GM18868 (cell line): ENCODE measurements around the gene SUCLG2.

Experiments
- ATAC-seq: cut with Tn5 transposase; IDR thresholded peaks from one replicate; pipeline ENCODE4 v1.9.1; 2021; ENCODE audit warnings: mild to moderate bottlenecking, moderate library complexity; ENCODE audit not compliant: unreplicated experiment

The SUCLG2 gene

DNA sequence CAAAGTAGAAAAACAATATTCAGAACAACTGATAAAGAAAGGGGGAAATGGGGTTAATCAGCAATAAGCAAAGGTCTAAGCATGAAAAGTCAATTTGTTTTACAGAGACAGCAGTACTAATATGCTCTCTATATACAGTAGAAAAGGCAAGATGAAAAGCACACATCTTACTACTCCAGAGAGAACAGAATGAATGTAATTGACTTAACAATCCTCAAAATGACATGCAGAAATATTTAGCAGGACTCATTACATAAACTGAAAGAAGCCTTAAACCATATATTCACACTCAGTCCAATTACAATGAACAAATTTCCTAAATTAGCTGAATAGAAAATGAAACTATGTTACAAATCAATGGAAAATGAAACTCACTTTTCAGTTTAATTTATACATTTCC, 319.8 kb downstream of the SUCLG2 start:
- no peak for ATAC-seq

DNA sequence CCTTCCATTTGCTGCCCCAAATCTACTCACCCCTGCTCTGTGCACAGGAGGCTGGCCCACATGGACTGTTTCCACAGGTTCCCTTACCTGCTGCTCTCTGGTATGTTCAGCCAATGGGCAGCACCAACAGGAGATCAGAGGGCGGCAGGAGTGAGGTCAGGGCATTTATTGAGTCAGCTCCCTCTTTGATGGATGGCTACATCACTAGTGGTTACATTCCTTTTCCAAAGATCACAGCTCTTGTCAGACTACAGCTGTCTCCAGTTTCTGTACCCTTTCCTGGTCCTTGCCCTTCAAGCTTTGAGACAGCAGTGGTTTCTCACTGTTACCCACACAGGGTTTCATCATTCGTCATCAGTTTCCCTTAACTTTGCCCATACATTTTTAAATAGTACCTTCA, 325.1 kb downstream of the SUCLG2 start:
- peak; percentile 75 for ATAC-seq

- ATAC-seq: no peak
Measured at GRCh38 chr3:67327582-67327981, 326.8 kb downstream of the SUCLG2 start.

- ATAC-seq: no peak
Measured at GRCh38 chr3:67325231-67325630, 329.2 kb downstream of the SUCLG2 start.
